ENCODE data around the gene GATB. TPM values are rescaled to one million over a fixed set of nuclear protein-coding genes. Genes with fewer than 3 reads are reported as not detected.

The GATB gene
- total RNA-seq, 4 donors from 2014 or later: 19.6 to 28.9 (median 23.8) TPM

DNA sequence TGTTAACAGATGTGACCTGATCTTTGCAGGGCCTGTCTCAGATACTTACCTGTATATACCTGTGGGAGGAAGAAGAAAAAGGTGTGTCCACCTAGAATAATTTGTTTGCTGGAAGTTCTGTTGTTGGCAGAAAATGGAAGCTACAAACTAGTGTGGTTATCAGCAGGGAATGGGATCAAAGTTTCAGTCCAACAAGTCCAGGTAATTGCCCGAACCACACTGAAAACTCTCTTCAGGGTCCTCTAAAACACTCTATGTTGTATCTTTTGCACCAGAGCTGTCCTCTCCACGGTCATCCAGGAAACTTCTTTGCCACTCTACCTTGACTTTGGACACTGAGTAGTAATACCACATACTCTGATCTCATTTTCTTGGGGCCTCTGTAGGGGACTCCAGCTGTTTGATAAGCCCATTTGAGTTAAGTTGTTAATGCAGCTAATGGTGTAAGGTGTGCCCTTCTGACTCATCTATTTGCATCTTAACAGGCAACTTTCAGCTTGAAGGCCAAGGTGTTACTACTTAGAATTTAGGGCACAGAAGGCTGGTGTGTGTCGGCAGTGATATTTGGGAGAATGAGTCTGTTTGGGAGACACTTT lies 38.7 kb upstream of the GATB start:
- TF ChIP-seq POLR2A (IDR thresholded peaks at IDR 0.05): no peak
- TF ChIP-seq CTCF (IDR thresholded peaks at IDR 0.05): no peak
- Histone ChIP-seq H3K4me3 (no peak overlapping the region), H3K9me3 (no peaks in the 10 kb centered on the region), H3K36me3 (no peaks in the 10 kb centered on the region), H3K4me1 (peaks cover 0 to 23% (median 0%) of the 10 kb centered on the region in 4 donors), H3K27ac (peak overlapping the region in 3 of 4 donors; percentile 28 to 57 (median 46)), H3K27me3 (no peaks in the 10 kb centered on the region)
- no peak for DNase-seq

DNA sequence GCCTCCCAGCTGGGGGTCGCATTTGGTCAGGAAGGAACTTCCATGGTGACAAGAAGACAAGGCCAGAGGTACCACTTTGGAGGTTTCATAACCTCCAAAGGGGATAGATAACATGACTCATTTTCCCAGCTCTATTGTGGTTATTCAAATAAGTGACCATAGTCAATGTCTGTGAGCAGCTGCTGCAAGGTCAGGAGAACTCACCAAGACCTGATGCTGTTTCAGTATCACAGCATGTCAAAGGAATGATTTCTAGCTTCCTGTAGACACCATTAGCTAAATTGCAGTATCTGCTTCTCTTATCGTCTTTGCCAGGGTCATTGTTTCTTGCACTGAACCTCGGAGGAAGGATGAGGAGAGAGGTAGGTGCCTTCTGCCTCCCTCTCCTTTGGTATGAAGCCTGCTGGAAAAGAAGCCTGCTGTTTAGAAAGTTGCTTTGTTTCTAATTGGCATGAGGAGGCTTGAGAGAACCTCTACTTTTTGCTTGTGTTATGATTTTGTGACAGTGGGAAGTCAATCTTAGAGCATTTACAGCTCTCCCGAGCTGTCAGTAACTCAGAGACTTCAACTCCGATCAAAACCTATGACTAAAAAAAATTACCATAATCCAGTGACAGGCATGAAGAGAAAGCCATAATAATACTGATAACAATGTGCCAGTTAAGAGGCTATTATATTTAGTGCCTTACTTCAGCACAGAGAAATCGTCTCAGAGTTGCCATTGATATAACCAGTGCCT lies 38.0 kb upstream of the GATB start:
- Histone ChIP-seq H3K9me3 (no peaks in the 10 kb centered on the region), H3K36me3 (no peaks in the 10 kb centered on the region), H3K4me1 (peaks cover 0 to 23% (median 0%) of the 10 kb centered on the region in 4 donors), H3K4me3 (no peak overlapping the region), H3K27me3 (no peaks in the 10 kb centered on the region), H3K27ac (peak overlapping the region in 3 of 4 donors; percentile 28 to 57 (median 46))
- DNase-seq: no peak
- TF ChIP-seq POLR2A (IDR thresholded peaks at IDR 0.05) (no peak), CTCF (IDR thresholded peaks at IDR 0.05) (no peak)

- Histone ChIP-seq H3K36me3 (no peaks in the 10 kb centered on the region), H3K4me1 (peaks cover 0 to 23% (median 0%) of the 10 kb centered on the region in 4 donors), H3K27me3 (no peaks in the 10 kb centered on the region), H3K4me3 (no peak overlapping the region), H3K9me3 (no peaks in the 10 kb centered on the region), H3K27ac (no peak overlapping the region)
- TF ChIP-seq POLR2A (IDR thresholded peaks at IDR 0.05) (no peak), CTCF (IDR thresholded peaks at IDR 0.05) (no peak)
- no peak for DNase-seq
Measured at GRCh38 chr4:151797853-151798252, 37.0 kb upstream of the GATB start.

DNA sequence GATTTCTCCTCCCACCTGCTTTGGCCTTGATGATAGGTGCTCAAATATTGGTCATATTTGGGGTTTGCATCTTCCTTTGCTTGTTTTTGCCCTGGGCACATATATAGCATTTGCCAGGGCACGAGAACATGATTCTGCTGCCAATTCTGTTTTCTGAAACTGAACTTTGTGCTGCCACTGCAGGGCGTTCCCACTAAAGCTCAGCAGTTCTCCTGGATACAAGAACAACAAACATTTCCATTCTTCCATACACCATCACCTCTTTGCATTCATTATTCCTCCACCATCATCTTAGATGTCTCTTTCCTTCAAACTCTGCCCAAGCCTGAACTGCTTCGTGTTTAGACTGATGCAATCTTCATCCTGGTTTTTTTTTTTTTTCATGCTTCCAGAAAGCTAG lies 36.3 kb upstream of the GATB start:
- Histone ChIP-seq H3K4me1 (peaks cover 0 to 23% (median 0%) of the 10 kb centered on the region in 4 donors), H3K4me3 (no peak overlapping the region), H3K27ac (peak overlapping the region in 1 of 4 donors; percentile 61), H3K36me3 (no peaks in the 10 kb centered on the region), H3K27me3 (no peaks in the 10 kb centered on the region), H3K9me3 (no peaks in the 10 kb centered on the region)
- TF ChIP-seq CTCF (IDR thresholded peaks at IDR 0.05) (no peak), POLR2A (IDR thresholded peaks at IDR 0.05) (no peak)
- peak in 2 of 3 donors; percentile 57 to 58 for DNase-seq

DNA sequence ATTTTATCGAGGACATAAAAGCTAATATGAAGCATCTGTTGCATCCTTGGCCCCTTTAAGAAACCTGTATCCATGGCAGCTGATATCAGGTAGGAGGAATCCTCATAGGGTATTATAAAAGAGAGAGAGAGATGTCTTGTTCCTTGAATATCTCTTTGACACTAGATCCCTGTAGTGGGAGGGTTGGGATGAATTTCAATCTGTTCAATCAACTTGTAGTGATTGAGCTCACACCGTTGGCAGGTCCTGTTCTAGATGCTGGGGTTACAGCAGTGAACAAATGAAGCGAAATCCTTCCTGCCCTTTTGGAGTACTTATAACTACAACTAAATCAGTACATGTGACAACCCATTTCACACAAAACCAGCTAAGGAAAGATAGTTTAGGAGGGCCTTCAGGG lies 35.3 kb upstream of the GATB start:
- Histone ChIP-seq H3K9me3 (no peaks in the 10 kb centered on the region), H3K27me3 (no peaks in the 10 kb centered on the region), H3K4me3 (no peak overlapping the region), H3K36me3 (no peaks in the 10 kb centered on the region), H3K4me1 (peaks cover 0 to 23% (median 0%) of the 10 kb centered on the region in 4 donors), H3K27ac (no peak overlapping the region)
- DNase-seq: no peak
- no peak for TF ChIP-seq POLR2A (IDR thresholded peaks at IDR 0.05)
- TF ChIP-seq CTCF (IDR thresholded peaks at IDR 0.05): no peak

Measured in Peyer's patch (tissue), 4 donors.